PC-3 (cell line): ENCODE results near the gene TTC39A. TPM values are rescaled to one million over a fixed set of nuclear protein-coding genes. Genes with fewer than 3 reads are reported as not detected.

Experiments used
- ATAC-seq: fragments of 200-7000 bp; cut with Tn5 transposase; 2 replicates; pipeline ENCODE4 v1.9.1; 2020; ENCODE audit warnings: mild to moderate bottlenecking, moderate library complexity
- BruUV-seq: library from RNA; stranded (reverse); fragments of 400-500 nt; replicated peaks from 2 replicates; lab custom pipeline; 2021; lab: Mats Ljungman, UMichigan
- CTCF ChIA-PET: fragments of 300-600 bp; sonication (Branson Sonifier 250); formaldehyde crosslinking; loops from one replicate; lab custom pipeline; 2022; ENCODE audit warnings: antibody characterized with exemption; lab: Charles Lee
- POLR2A ChIA-PET: fragments of 300-600 bp; sonication (Branson Sonifier 250); formaldehyde crosslinking; loops from one replicate; lab custom pipeline; 2022; ENCODE audit warnings: antibody characterized with exemption; ENCODE audit not compliant: unreplicated experiment; lab: Charles Lee
- DNase-seq: peaks from one replicate; pipeline ENCODE4 v3.0.0-alpha.2; 2015
- H2AFZ ChIP-seq: fragments of 300-600 bp; sonication (generic); 2 replicates; pipeline ENCODE4 v1.6.0; 2016; ENCODE audit warnings: antibody characterized with exemption, low read length
- H3F3A ChIP-seq: fragments of 300-600 bp; sonication (generic); one replicate; pipeline ENCODE4 v1.6.0; 2017; ENCODE audit warnings: antibody characterized with exemption, low read length, control low read depth, mild to moderate bottlenecking; ENCODE audit not compliant: unreplicated experiment
- H3K27ac ChIP-seq: fragments of 300-600 bp; sonication (generic); 2 replicates; pipeline ENCODE4 v1.5.1; 2016; ENCODE audit warnings: mild to moderate bottlenecking, low read length
- H3K27me3 ChIP-seq: fragments of 300-600 bp; sonication (generic); 2 replicates; pipeline ENCODE4 v1.6.1; 2016; ENCODE audit warnings: low read length, mixed read lengths
- H3K36me3 ChIP-seq: fragments of 300-600 bp; sonication (generic); 2 replicates; pipeline ENCODE4 v1.6.1; 2016; ENCODE audit warnings: low read depth, mixed run types, low read length, mixed read lengths
- H3K4me1 ChIP-seq: fragments of 300-600 bp; sonication (generic); 2 replicates; pipeline ENCODE4 v1.5.1; 2016; ENCODE audit warnings: low read length; ENCODE audit not compliant: insufficient read depth
- H3K4me2 ChIP-seq: fragments of 300-600 bp; sonication (generic); 2 replicates; pipeline ENCODE4 v1.6.0; 2016; ENCODE audit warnings: low read length
- H3K4me3 ChIP-seq: fragments of 300-600 bp; sonication (generic); 2 replicates; pipeline ENCODE4 v1.5.1; 2016; ENCODE audit warnings: mild to moderate bottlenecking, low read length, mixed read lengths
- H3K79me2 ChIP-seq: fragments of 300-600 bp; sonication (generic); 2 replicates; pipeline ENCODE4 v1.6.1; 2017; ENCODE audit warnings: low read length, mixed read lengths
- H3K9ac ChIP-seq: fragments of 300-600 bp; sonication (generic); 2 replicates; pipeline ENCODE4 v1.6.0; 2016; ENCODE audit warnings: mild to moderate bottlenecking, low read length
- H3K9me2 ChIP-seq: fragments of 300-600 bp; sonication (generic); replicated peaks from 2 replicates; pipeline ENCODE4 v1.6.1; 2016; ENCODE audit warnings: mixed run types, low read length, mixed read lengths
- H3K9me3 ChIP-seq: fragments of 300-600 bp; sonication (generic); 2 replicates; pipeline ENCODE4 v1.6.1; 2016; ENCODE audit warnings: low read length, mixed read lengths
- H4K20me1 ChIP-seq: fragments of 300-600 bp; sonication (generic); 2 replicates; pipeline ENCODE4 v1.6.1; 2016; ENCODE audit warnings: low read length, mixed read lengths
- CTCF ChIP-seq: fragments of 300-600 bp; sonication (generic); conservative IDR thresholded peaks from 2 replicates; pipeline ENCODE4 v1.5.1; 2017; ENCODE audit warnings: antibody characterized with exemption, low read depth, mild to moderate bottlenecking, low read length
- EZH2 ChIP-seq: fragments of 300-600 bp; sonication (generic); IDR thresholded peaks from one replicate; pipeline ENCODE4 v1.6.1; 2017; ENCODE audit warnings: antibody characterized with exemption, mild to moderate bottlenecking, low read length; ENCODE audit not compliant: unreplicated experiment
- EZH2phosphoT487 ChIP-seq: fragments of 300-600 bp; sonication (generic); IDR thresholded peaks from 2 replicates; pipeline ENCODE4 v1.6.1; 2018; ENCODE audit warnings: mild to moderate bottlenecking, antibody characterized with exemption, low read length, borderline replicate concordance
- intact Hi-C: fragments of 100-400 bp; cut with micrococcal nuclease; formaldehyde crosslinking; loops from 2 replicates; pipeline ENCODE4 v1.9.0; 2023
- total RNA-seq: library from RNA; depleted of rRNA; stranded (reverse); fragments of >200 nt; gene quantifications from 2 replicates; pipeline ENCODE4 v1.2.3, GENCODE V29; 2014

TTC39A gene
- total RNA-seq, 1 experiment from 2014 or later, result 11.1 TPM

GRCh38 chr1:51297401-51298321, 32.7 kb downstream of the TTC39A start:
- no peaks in the 10 kb centered on the region for H3K27me3 ChIP-seq
- H3K9me2 ChIP-seq, result no peaks in the 10 kb centered on the region
- no peaks in the 10 kb centered on the region for H4K20me1 ChIP-seq
- ATAC-seq, result no peak
- H3K36me3 ChIP-seq, result no peaks in the 10 kb centered on the region
- POLR2A ChIA-PET, result interaction anchor here (0.6 kb wide), 1 partner anchor 286 kb away, joined by 3 read pairs; no protein-coding TSS in a partner anchor
- intact Hi-C loops, result loop anchor here (2.0 to 5.0 kb wide), 2 partner anchors 60 to 105 kb away; partner anchors contain the start of gene RNF11
- no peak overlapping the region for H3K4me2 ChIP-seq
- DNase-seq, result no peak
- CTCF ChIA-PET, result interaction anchor here (0.5 to 0.7 kb wide), 5 partner anchors 39 to 128 kb away, joined by 3 to 4 read pairs (median 3); no protein-coding TSS in a partner anchor
- H3K79me2 ChIP-seq, result no peaks in the 10 kb centered on the region
- TF ChIP-seq EZH2phosphoT487 (no peak), EZH2 (no peak), CTCF (no peak)
- H3K9me3 ChIP-seq, result no peaks in the 10 kb centered on the region
- H3F3A ChIP-seq, result no peaks in the 10 kb centered on the region
- 0 out of 2 replicates have a peak, but pooled peaks cover 4% of the 10 kb centered on the region for H3K4me1 ChIP-seq
- no peak overlapping the region for H3K4me3 ChIP-seq
- no TSS peak for BruUV-seq
- H3K9ac ChIP-seq, result 0 out of 2 replicates have a peak overlapping the region, but pooled peaks have one; percentile 34
- H2AFZ ChIP-seq, result peak overlapping the region; percentile 82; the same call in 1 of the 2 replicates
- H3K27ac ChIP-seq, result no peak overlapping the region

- peak overlapping the region; percentile 42 for H3K4me2 ChIP-seq
- DNase-seq (peak; percentile 93), ATAC-seq (peak; percentile 87)
- no peaks in the 10 kb centered on the region for H3K79me2 ChIP-seq
- no TSS peak for BruUV-seq
- H3F3A ChIP-seq, result no peaks in the 10 kb centered on the region
- ChIA-PET CTCF (interaction anchor here (0.5 to 0.7 kb wide), 5 partner anchors 40 to 127 kb away, joined by 3 to 4 read pairs (median 3); no protein-coding TSS in a partner anchor), POLR2A (interaction anchor here (0.5 to 0.6 kb wide), 3 partner anchors 13 to 285 kb away, joined by 3 to 4 read pairs (median 4); no protein-coding TSS in a partner anchor)
- peak overlapping the region; percentile 82 for H2AFZ ChIP-seq
- H3K4me3 ChIP-seq, result no peak overlapping the region
- H4K20me1 ChIP-seq, result no peaks in the 10 kb centered on the region
- H3K4me1 ChIP-seq, result 0 out of 2 replicates have a peak, but pooled peaks cover 4% of the 10 kb centered on the region
- intact Hi-C loops, result loop anchor here (2.0 to 5.0 kb wide), 2 partner anchors 59 to 104 kb away; partner anchors contain the start of gene RNF11
- H3K9me2 ChIP-seq, result no peaks in the 10 kb centered on the region
- H3K9ac ChIP-seq, result 0 out of 2 replicates have a peak overlapping the region, but pooled peaks have one; percentile 34
- no peak overlapping the region for H3K27ac ChIP-seq
- no peaks in the 10 kb centered on the region for H3K27me3 ChIP-seq
- H3K36me3 ChIP-seq, result no peaks in the 10 kb centered on the region
- TF ChIP-seq EZH2, result no peak
- peak; percentile 89 for TF ChIP-seq CTCF
- H3K9me3 ChIP-seq, result no peaks in the 10 kb centered on the region
These were observed 33.7 kb downstream of the TTC39A start for GRCh38 chr1:51296383-51297357.
